GM19351 (cell line): ENCODE results near the gene HOXA6.

Experiments
- ATAC-seq: cut with Tn5 transposase; IDR thresholded peaks from one replicate; pipeline ENCODE4 v1.9.1; 2021; ENCODE audit warnings: mild to moderate bottlenecking, moderate library complexity; ENCODE audit not compliant: unreplicated experiment

HOXA6 gene

GRCh38 chr7:27152816-27153442 is 5.4 kb upstream of the HOXA6 start:
- ATAC-seq, result no peak

GRCh38 chr7:27151931-27152815 is 4.6 kb upstream of the HOXA6 start, which contains the start of gene HOXA3:
Gene HOXA3, minus strand, starts transcription at chr7:27152583. Its CDS starts 41,943 bp downstream, at chr7:27110640.
- no peak for ATAC-seq

- ATAC-seq, result no peak
These were observed 3.9 kb upstream of the HOXA6 start for GRCh38 chr7:27151341-27151930.

- peak; percentile 90 for ATAC-seq
These were observed 3.2 kb upstream of the HOXA6 start for GRCh38 chr7:27150568-27151340.

GRCh38 chr7:27149842-27150567 is 2.4 kb upstream of the HOXA6 start:
- no peak for ATAC-seq

GRCh38 chr7:27148756-27149641 is 1.4 kb upstream of the HOXA6 start:
- ATAC-seq, result no peak

GRCh38 chr7:27148031-27148755 is 619 bp upstream of the HOXA6 start:
- ATAC-seq, result no peak

- no peak for ATAC-seq
These were observed 929 bp downstream of the HOXA6 start for GRCh38 chr7:27146491-27147198.

GRCh38 chr7:27145914-27146412 is 1.6 kb downstream of the HOXA6 start:
- ATAC-seq, result no peak

GRCh38 chr7:27145165-27145913 is 2.2 kb downstream of the HOXA6 start:
- no peak for ATAC-seq

- ATAC-seq, result no peak
These were observed 2.8 kb downstream of the HOXA6 start for GRCh38 chr7:27144781-27145164.

GRCh38 chr7:27143950-27144780 is 3.4 kb downstream of the HOXA6 start:
- no peak for ATAC-seq

GRCh38 chr7:27143023-27143949 is 4.3 kb downstream of the HOXA6 start, which contains the start of gene HOXA5:
Gene HOXA5, minus strand, starts transcription at chr7:27143681. Its CDS starts 74 bp downstream, at chr7:27143607.
- no peak for ATAC-seq

GRCh38 chr7:27142580-27143022 is 5.0 kb downstream of the HOXA6 start:
- ATAC-seq, result no peak

- no peak for ATAC-seq
These were observed 5.5 kb downstream of the HOXA6 start for GRCh38 chr7:27141923-27142579.
